HEK293 (cell line): Measurements from ENCODE around the gene GPHB5.

ENCODE experiments used
- CTCF ChIP-seq: fragments of 450-650 bp; formaldehyde crosslinking; IDR thresholded peaks from 2 replicates; pipeline ENCODE4 v1.5.1; 2016; ENCODE audit warnings: missing biosample characterization, missing genetic modification characterization
- ZFP3 ChIP-seq: fragments of 450-650 bp; formaldehyde crosslinking; IDR thresholded peaks from 2 replicates; pipeline ENCODE4 v1.5.1; 2016; ENCODE audit warnings: low read depth, missing biosample characterization, missing genetic modification characterization

GRCh38 chr14:63290741-63291430 lies 27.8 kb downstream of the GPHB5 start:
- TF ChIP-seq CTCF (tag by site-specific recombination) (no peak), ZFP3 (tag by site-specific recombination) (no peak)
